ENCODE results near the gene SCAPER. TPM values are rescaled to one million over a fixed set of nuclear protein-coding genes. Genes with fewer than 3 reads are reported as not detected.
"Not testable (repeated sequence)": the region's sequence is repeated elsewhere in the genome, so short reads cannot be mapped to it uniquely, and the experiment has no call there.

The SCAPER gene
- total RNA-seq, 3 donors from 2014 or later, result 19.5 to 49.8 (median 28.5) TPM

DNA sequence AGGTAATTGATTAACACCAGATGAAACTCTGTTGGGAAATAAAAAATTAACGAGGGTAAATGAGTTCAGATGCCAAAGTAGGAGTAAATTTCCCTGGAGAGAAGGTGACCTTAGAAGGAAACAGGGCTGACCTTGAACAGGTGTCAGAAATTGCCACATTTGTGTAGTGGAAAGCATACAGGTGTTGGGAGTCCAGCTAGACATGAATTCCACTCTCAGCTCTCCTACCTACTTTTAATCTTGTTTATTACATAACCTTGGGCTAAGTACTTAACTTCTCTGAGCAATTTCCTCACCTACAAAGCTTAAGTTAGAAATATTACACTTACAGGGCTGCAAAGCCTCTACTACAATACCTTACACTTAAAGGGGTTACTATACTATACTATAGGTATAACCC lies 472.5 kb downstream of the SCAPER start:
- no peaks in the 10 kb centered on the region for H3K36me3 ChIP-seq
- H3K27me3 ChIP-seq, result no peaks in the 10 kb centered on the region
- no peak overlapping the region for H3K4me3 ChIP-seq
- H3K9me3 ChIP-seq, result no peaks in the 10 kb centered on the region
- intact Hi-C loops (cut with DNase I; ENCODE audit: low total_unique reads), result no loop called here
- H3K27ac ChIP-seq, result no peak overlapping the region
- H3K4me1 ChIP-seq, result no peaks in the 10 kb centered on the region
- no peak for DNase-seq (ENCODE audit: low spot score in 2 of 2)
- no peak for TF ChIP-seq POLR2A (IDR thresholded peaks at IDR 0.05)

DNA sequence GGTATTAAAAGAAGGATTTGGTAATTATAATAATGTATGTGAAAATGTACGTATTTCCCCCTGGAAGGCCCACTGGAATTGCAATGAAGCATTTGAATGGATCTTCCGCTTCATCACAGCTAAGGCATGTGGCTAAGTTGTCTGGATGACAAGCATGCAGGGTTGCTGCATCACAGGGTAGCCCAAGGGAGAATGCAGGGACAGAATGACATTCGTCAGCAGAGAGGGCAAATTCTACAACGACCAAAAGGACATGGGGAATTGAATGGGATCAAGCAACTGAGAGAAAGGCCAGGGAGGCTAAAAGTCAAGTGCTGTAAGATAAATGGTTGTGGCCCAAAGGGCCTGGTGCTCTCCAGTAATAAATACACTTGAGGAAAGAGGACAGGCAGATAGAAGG lies 473.2 kb downstream of the SCAPER start:
- Histone ChIP-seq H3K27me3 (no peaks in the 10 kb centered on the region), H3K36me3 (no peaks in the 10 kb centered on the region), H3K9me3 (no peaks in the 10 kb centered on the region), H3K4me1 (no peaks in the 10 kb centered on the region), H3K4me3 (no peak overlapping the region), H3K27ac (no peak overlapping the region)
- TF ChIP-seq POLR2AphosphoS5 (IDR thresholded peaks at IDR 0.05) (no peak), POLR2A (IDR thresholded peaks at IDR 0.05) (no peak)
- TF ChIP-seq, protein P1, sequence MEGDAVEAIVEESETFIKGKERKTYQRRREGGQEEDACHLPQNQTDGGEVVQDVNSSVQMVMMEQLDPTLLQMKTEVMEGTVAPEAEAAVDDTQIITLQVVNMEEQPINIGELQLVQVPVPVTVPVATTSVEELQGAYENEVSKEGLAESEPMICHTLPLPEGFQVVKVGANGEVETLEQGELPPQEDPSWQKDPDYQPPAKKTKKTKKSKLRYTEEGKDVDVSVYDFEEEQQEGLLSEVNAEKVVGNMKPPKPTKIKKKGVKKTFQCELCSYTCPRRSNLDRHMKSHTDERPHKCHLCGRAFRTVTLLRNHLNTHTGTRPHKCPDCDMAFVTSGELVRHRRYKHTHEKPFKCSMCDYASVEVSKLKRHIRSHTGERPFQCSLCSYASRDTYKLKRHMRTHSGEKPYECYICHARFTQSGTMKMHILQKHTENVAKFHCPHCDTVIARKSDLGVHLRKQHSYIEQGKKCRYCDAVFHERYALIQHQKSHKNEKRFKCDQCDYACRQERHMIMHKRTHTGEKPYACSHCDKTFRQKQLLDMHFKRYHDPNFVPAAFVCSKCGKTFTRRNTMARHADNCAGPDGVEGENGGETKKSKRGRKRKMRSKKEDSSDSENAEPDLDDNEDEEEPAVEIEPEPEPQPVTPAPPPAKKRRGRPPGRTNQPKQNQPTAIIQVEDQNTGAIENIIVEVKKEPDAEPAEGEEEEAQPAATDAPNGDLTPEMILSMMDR (IDR thresholded peaks at IDR 0.05), result no peak
- intact Hi-C loops (cut with DNase I; ENCODE audit: low total_unique reads), result no loop called here
- no peak for DNase-seq (ENCODE audit: low spot score in 2 of 2)

DNA sequence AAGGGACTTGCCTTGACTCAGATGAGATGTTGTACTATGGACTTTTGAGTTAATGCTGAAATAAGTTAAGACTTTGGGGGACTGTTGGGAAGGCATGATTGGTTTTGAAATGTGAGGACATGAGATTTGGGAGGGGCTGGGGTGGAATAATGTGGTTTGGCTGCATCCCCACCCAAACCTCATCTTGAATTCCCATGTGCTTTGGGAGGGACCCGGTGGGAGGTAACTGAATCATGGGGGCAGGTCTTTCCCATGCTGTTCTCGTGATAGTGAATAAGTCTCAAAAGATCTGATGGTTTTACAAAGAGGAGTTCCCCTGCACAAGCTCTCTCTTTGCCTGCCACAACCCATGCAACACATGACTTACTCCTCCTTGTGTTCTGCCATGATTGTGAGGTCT lies 474.4 kb downstream of the SCAPER start:
- DNase-seq (ENCODE audit: low spot score in 2 of 2); intact Hi-C loops (cut with DNase I; ENCODE audit: low total_unique reads): not testable (repeated sequence)

DNA sequence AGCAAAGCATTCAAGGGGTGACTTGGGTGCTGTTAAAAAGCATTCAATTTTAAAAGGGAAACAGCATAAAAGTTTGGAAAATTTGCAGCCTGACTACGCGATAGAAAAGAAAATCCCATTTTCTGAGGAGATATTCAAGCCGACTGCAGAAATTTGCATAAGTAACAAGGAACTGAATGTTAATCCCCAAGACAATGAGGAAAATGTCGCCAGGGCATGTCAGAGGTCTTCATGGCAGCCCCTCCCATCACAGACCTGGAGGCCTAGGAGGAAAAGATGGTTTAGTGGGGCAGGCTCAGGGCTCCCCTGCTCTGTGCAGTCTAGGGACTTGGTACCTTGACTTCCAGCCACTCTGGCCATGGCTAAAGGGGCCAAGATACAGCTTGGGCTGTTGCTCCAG lies 475.5 kb downstream of the SCAPER start:
- Histone ChIP-seq H3K27ac (no peak overlapping the region), H3K4me3 (no peak overlapping the region), H3K27me3 (no peaks in the 10 kb centered on the region), H3K4me1 (no peaks in the 10 kb centered on the region), H3K9me3 (peaks cover 0 to 8% of the 10 kb centered on the region in 2 donors), H3K36me3 (no peaks in the 10 kb centered on the region)
- TF ChIP-seq POLR2A (IDR thresholded peaks at IDR 0.05) (no peak), POLR2AphosphoS5 (IDR thresholded peaks at IDR 0.05) (no peak)
- TF ChIP-seq, protein P1 (IDR thresholded peaks at IDR 0.05), result no peak
- intact Hi-C loops (cut with DNase I; ENCODE audit: low total_unique reads), result no loop called here
- DNase-seq (ENCODE audit: low spot score in 2 of 2), result no peak

More for the DNA sequence above, 474.4 kb downstream of the SCAPER start:
- not testable (repeated sequence) for H3K27ac ChIP-seq, H3K27me3 ChIP-seq, H3K4me3 ChIP-seq, H3K9me3 ChIP-seq, H3K36me3 ChIP-seq, H3K4me1 ChIP-seq

DNA sequence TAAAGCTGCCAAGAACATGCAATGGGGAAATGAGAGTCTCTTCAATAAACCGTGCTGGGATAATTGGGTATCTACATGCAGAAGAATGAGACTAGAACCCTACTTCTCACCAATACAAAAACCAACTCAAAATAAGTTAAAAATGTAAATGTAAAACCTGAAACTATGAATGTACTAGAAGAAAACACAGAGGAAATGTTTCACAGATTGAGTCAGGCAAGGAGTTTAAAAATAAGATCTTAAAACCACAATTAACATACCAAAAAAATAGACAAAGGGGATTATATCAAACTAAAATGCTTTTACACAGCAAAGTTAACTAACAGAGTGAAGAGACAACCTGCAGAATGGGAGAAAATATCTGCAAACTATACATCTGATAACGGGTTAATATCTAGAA lies 478.2 kb downstream of the SCAPER start:
- intact Hi-C loops (cut with DNase I; ENCODE audit: low total_unique reads), result no loop called here
- no peak overlapping the region for H3K4me3 ChIP-seq
- TF ChIP-seq POLR2A (IDR thresholded peaks at IDR 0.05) (no peak), POLR2AphosphoS5 (IDR thresholded peaks at IDR 0.05) (no peak)
- TF ChIP-seq, protein P1 (IDR thresholded peaks at IDR 0.05), result no peak
- no peaks in the 10 kb centered on the region for H3K36me3 ChIP-seq
- H3K27me3 ChIP-seq, result no peaks in the 10 kb centered on the region
- H3K4me1 ChIP-seq, result no peaks in the 10 kb centered on the region
- DNase-seq (ENCODE audit: low spot score in 2 of 2), result no peak
- no peak overlapping the region for H3K27ac ChIP-seq
- peaks cover 0 to 8% of the 10 kb centered on the region in 2 donors for H3K9me3 ChIP-seq

DNA sequence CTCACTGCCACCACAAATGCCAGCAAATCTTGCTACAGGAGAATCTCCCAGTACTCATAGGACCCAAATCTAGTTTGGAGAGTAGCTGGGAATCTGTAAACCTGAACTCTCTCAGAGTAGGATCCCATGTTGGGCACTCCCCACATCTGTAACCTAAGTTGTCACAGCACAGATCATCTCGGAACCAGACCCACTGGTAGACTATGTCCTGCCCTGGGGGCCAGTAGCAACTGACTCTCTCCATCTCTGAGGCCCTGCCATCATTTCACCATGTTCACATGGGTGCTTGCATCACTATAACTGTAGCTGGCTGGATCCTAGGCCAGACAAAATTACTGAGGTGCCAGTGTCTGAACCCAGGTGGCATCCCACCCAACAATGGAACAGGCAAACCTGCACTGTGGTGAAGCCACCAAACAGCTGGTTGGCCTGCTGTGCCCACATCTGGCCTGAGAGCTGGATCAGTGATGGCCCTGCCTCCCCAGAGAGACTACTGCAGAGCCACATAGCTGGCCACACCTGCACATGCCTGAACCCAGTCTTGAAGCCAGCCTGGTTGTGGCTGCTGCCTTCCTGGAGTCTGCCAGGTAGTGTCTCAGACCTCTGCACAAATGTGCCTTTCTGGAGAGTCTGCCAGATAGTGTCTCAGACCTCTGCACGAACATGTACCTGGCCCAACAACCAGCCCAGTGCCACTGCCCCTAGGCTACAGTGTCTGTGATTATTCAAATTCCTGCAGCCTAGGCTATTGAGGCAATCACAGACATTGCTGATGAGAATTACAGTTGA lies 486.6 kb downstream of the SCAPER start:
- no peak for TF ChIP-seq POLR2A (IDR thresholded peaks at IDR 0.05)
- TF ChIP-seq, protein P1 (IDR thresholded peaks at IDR 0.05), result no peak
- no peak for TF ChIP-seq POLR2AphosphoS5 (IDR thresholded peaks at IDR 0.05)
- Histone ChIP-seq H3K27me3 (no peaks in the 10 kb centered on the region), H3K27ac (no peak overlapping the region), H3K36me3 (no peaks in the 10 kb centered on the region), H3K9me3 (no peaks in the 10 kb centered on the region), H3K4me1 (no peaks in the 10 kb centered on the region), H3K4me3 (no peak overlapping the region)
- no peak for DNase-seq (ENCODE audit: low spot score in 2 of 2)
- intact Hi-C loops (cut with DNase I; ENCODE audit: low total_unique reads), result no loop called here

All from breast epithelium (tissue), 4 donors.